ENCODE results near the gene ATP13A4.

GRCh38 chr3:193452338-193452737 is 102.4 kb downstream of the ATP13A4 start:
- TF ChIP-seq POLR2A (IDR thresholded peaks at IDR 0.05; ENCODE audit: low read depth, low read length) (no peak), TAF1 (IDR thresholded peaks at IDR 0.05; ENCODE audit: borderline replicate concordance, low read depth, low read length) (no peak)
